Activated CD8-positive, alpha-beta T cell treated with anti-CD3 and anti-CD28 coated beads, Interleukin-2, amount 10 ng/mL, durations not matched to agents 7 days and 5 days (primary cell): Measurements from ENCODE around the gene CRK. TPM values are rescaled to one million over a fixed set of nuclear protein-coding genes. Genes with fewer than 3 reads are reported as not detected.
"Not testable (repeated sequence)": the region's sequence is repeated elsewhere in the genome, so short reads cannot be mapped to it uniquely, and the experiment has no call there.

Experiments
- ATAC-seq: fragments of 150-1000 bp; cut with Tn5 transposase; one replicate; pipeline ENCODE4 v1.10.0; 2021; ENCODE audit warnings: moderate library complexity
- CTCF ChIA-PET: fragments of 350-600 bp; sonication (Branson Sonifier 250); formaldehyde crosslinking; loops from one replicate; lab custom pipeline; 2021; ENCODE audit warnings: antibody characterized with exemption; lab: Charles Lee
- POLR2A ChIA-PET: fragments of 350-600 bp; sonication (Branson Sonifier 250); formaldehyde crosslinking; loops from one replicate; lab custom pipeline; 2021; ENCODE audit warnings: antibody characterized with exemption; lab: Charles Lee
- DNase-seq: peaks from one replicate; pipeline ENCODE4 v3.0.0-alpha.2; 2020
- H3K27ac Mint-ChIP-seq: one replicate; pipeline ENCODE4 v1.8.0; 2021; ENCODE audit warnings: mild to moderate bottlenecking, mixed read lengths
- H3K27me3 Mint-ChIP-seq: one replicate; pipeline ENCODE4 v1.8.0; 2021; ENCODE audit warnings: low read depth, mixed read lengths
- H3K36me3 Mint-ChIP-seq: one replicate; pipeline ENCODE4 v1.8.0; 2021; ENCODE audit warnings: low read depth, mixed read lengths
- H3K4me1 Mint-ChIP-seq: one replicate; pipeline ENCODE4 v1.8.0; 2021; ENCODE audit warnings: low read depth, mixed read lengths
- H3K4me3 Mint-ChIP-seq: one replicate; pipeline ENCODE4 v1.8.0; 2021; ENCODE audit warnings: mild to moderate bottlenecking, mixed read lengths
- H3K9me3 Mint-ChIP-seq: one replicate; pipeline ENCODE4 v1.8.0; 2022; ENCODE audit warnings: mixed read lengths; ENCODE audit not compliant: insufficient read depth
- total RNA-seq, 2 experiments: library from RNA; stranded (reverse); gene quantifications; one replicate each; pipeline ENCODE4 v1.2.3, GENCODE V29; 2021

CRK gene
- total RNA-seq, 2 experiments from 2014 or later = 15.7 to 17.7 TPM

DNA sequence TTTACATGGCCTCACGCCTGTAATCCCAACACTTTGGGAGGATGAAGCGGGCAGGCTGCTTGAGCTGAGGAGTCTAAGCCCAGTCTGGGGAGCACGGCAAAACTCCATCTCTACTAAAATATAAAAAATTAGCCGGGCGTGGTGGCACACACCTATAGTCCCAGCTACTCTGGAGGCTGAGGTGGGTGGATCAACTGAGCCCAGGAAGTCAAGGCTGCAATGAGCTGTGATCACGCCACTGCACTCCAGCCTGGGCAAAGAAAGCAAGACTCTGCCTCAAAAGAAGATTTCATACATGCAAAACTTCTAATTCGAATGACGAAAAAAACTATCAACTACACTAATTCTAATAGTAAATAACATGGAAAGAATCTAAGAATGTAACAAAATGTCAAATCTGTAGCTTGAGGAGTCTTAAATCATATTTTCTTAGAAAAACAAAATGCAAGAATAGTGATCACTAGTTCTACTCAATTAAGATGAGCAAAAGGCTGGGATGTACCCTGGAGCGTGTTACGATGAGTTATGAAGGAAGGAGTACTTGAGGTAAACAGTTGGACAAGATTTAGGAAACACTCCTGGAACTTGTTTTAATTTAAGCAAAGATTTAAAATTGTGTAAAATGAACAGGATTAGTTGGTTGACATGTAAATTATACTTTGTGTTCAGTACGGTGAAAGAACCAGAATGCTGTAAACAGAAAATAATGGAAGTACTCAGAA lies 76.7 kb downstream of the CRK start:
- peak overlapping the region; percentile 26 for H3K27ac Mint-ChIP-seq
- no peak for DNase-seq
- POLR2A ChIA-PET = no interaction called here

GRCh38 chr17:1378476-1378860 lies 77.6 kb downstream of the CRK start:
- DNase-seq, H3K9me3 Mint-ChIP-seq, H3K27me3 Mint-ChIP-seq, ATAC-seq, H3K4me3 Mint-ChIP-seq, POLR2A ChIA-PET, H3K27ac Mint-ChIP-seq: not testable (repeated sequence)
- CTCF ChIA-PET = interaction anchor here (5.1 kb wide), 1 partner anchor 13 kb away, joined by 88 read pairs; no protein-coding TSS in a partner anchor
- H3K36me3 Mint-ChIP-seq = peaks cover 35% of the 10 kb centered on the region
- peaks cover 77% of the 10 kb centered on the region for H3K4me1 Mint-ChIP-seq

More for the DNA sequence above, 76.7 kb downstream of the CRK start:
- H3K4me1 Mint-ChIP-seq = peaks cover 73% of the 10 kb centered on the region
- H3K4me3 Mint-ChIP-seq = no peak overlapping the region
- no peaks in the 10 kb centered on the region for H3K9me3 Mint-ChIP-seq
- ATAC-seq = no peak
- no peaks in the 10 kb centered on the region for H3K27me3 Mint-ChIP-seq
- CTCF ChIA-PET = interaction anchor here (1.1 to 2.9 kb wide), 5 partner anchors 12 to 251 kb away, joined by 4 to 37 read pairs (median 7); no protein-coding TSS in a partner anchor
- H3K36me3 Mint-ChIP-seq = peaks cover 31% of the 10 kb centered on the region

DNA sequence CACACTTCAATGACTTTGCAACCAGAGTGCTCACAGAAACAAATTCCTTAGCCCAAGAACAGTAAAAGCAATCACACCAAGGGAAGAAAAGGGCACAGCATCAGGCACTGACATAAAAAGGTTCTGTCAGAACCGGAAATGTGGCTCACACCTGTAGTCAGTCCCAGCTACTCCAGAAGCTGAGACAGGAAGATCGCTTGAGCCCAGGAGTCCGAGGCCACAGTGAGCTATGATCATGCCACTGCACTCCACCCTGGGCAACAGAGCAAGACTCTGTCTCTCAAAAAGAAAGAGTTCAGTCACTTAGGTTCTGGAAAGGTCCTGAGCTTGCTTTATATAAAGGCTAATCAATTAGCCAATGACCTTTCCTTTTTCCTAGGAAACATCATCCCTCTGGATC lies 78.7 kb downstream of the CRK start:
- ChIA-PET CTCF (interaction anchor here (1.3 to 5.1 kb wide), 8 partner anchors 9 to 253 kb away, joined by 4 to 88 read pairs (median 8); partner anchors contain the start of gene INPP5K), POLR2A (interaction anchor here (0.6 to 1.5 kb wide), 3 partner anchors 11 to 20 kb away, joined by 3 to 7 read pairs (median 3); no protein-coding TSS in a partner anchor)
- Mint-ChIP-seq H3K27me3 (no peaks in the 10 kb centered on the region), H3K4me1 (peaks cover 79% of the 10 kb centered on the region), H3K27ac (peak overlapping the region; percentile 46), H3K4me3 (no peak overlapping the region), H3K36me3 (peaks cover 41% of the 10 kb centered on the region), H3K9me3 (no peaks in the 10 kb centered on the region)
- DNase-seq (no peak), ATAC-seq (no peak)

DNA sequence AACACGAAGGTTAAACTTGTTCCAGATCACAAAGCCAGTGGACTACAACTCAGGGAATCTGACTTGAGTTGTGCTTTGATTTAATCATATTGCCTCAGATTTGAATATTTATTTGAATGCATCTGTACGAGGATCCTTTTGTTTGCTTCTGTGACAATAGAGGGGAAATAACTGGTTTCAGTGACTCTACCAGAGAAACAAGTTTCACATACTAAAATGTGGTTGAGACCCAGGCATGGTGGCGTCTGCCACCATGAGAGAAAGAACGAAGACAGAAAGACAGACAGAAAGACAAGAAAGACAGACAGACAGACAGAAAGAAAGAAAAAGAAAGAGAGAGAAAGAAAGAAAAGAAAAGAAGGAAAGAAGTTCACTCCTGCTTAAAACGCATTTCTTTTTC lies 80.0 kb downstream of the CRK start:
- POLR2A ChIA-PET = interaction anchor here (0.6 to 1.5 kb wide), 3 partner anchors 14 to 23 kb away, joined by 3 to 7 read pairs (median 3); no protein-coding TSS in a partner anchor

GRCh38 chr17:1375615-1376014 lies 80.4 kb downstream of the CRK start:
- Mint-ChIP-seq H3K36me3 (peaks cover 45% of the 10 kb centered on the region), H3K27ac (peak overlapping the region; percentile 79), H3K27me3 (no peaks in the 10 kb centered on the region), H3K4me1 (peaks cover 73% of the 10 kb centered on the region), H3K4me3 (no peak overlapping the region), H3K9me3 (no peaks in the 10 kb centered on the region)
- DNase-seq (no peak), ATAC-seq (peak; percentile 64)
- POLR2A ChIA-PET = no interaction called here
- CTCF ChIA-PET = interaction anchor here (2.9 to 5.1 kb wide), 2 partner anchors 10 to 140 kb away, joined by 12 to 88 read pairs; partner anchors contain the start of gene INPP5K

More for the DNA sequence above, 80.0 kb downstream of the CRK start:
- Mint-ChIP-seq H3K4me3 (no peak overlapping the region), H3K9me3 (no peaks in the 10 kb centered on the region), H3K36me3 (peaks cover 44% of the 10 kb centered on the region), H3K4me1 (peaks cover 76% of the 10 kb centered on the region), H3K27ac (peak overlapping the region; percentile 79), H3K27me3 (no peaks in the 10 kb centered on the region)
- DNase-seq = no peak
- ATAC-seq = peak; percentile 32
- CTCF ChIA-PET = interaction anchor here (1.3 to 5.1 kb wide), 8 partner anchors 8 to 254 kb away, joined by 4 to 88 read pairs (median 8); partner anchors contain the start of gene INPP5K

DNA sequence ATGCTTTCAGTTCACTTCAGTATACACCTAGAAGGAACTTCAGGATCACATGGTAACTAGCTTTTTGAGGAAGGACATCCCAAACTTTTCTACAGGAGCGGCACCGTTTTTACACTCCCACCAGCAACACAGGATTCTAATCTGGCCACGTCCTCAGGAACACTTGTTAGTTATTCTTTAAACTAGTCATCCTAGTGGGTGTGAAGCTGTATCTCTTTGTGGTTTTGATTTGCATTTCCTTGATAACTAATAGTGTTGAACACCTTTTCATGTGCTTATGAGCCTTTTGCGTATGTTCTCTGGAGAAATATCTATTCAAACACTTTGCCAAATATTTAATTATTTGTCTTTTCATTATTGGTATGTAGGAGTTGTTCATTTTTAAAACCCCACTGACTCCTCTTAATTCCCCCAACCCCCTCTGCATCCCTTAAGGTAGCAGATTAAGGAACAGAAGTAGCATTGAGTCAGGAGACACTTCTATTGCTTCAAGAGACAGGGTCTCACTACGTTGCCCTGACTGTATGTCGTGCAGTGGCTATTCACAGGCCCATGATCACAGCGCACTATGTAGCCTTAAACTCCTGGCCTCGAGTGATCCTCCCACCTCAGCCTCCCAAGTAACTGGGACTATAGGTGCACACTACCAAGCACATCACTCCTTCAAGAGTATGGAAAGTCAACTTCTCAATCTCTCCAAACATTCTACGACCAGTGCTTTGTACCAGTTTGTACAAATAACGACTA lies 81.4 kb downstream of the CRK start:
- Mint-ChIP-seq H3K27ac (peak overlapping the region; percentile 63), H3K36me3 (peaks cover 41% of the 10 kb centered on the region), H3K9me3 (no peaks in the 10 kb centered on the region), H3K4me3 (no peak overlapping the region), H3K27me3 (no peaks in the 10 kb centered on the region), H3K4me1 (peaks cover 63% of the 10 kb centered on the region)
- ChIA-PET CTCF (interaction anchor here (0.7 to 5.1 kb wide), 3 partner anchors 9 to 141 kb away, joined by 3 to 88 read pairs (median 4); no protein-coding TSS in a partner anchor), POLR2A (no interaction called here)
- ATAC-seq (peak; percentile 40), DNase-seq (no peak)

DNA sequence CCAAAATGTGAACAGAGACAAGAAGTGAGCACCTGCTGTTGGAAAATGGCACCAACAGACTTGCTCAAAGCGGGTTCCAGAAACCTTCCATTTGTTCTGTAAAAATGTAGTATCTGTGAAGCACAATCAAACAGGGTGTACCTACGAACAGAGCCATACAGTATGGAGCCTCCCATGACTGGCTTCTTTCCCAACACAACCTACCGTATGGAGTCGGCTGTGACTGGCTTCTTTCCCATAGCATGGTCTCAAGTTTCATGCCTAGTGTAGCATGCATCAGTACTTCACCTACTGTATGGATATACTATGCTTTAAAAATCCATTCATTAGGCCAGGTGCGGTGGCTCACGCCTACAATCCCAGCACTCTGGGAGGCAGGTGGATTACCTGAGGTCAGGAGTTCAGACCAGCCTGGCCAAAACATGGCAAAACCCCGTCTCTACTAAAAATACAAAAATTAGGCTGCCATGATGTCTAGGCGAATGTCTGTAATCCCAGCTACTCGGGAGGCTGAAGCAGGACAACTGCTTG lies 82.3 kb downstream of the CRK start:
- ChIA-PET CTCF (interaction anchor here (0.7 to 5.1 kb wide), 3 partner anchors 8 to 142 kb away, joined by 3 to 88 read pairs (median 4); no protein-coding TSS in a partner anchor), POLR2A (no interaction called here)
- peaks cover 42% of the 10 kb centered on the region for H3K36me3 Mint-ChIP-seq
- DNase-seq (no peak), ATAC-seq (no peak)
- no peak overlapping the region for H3K4me3 Mint-ChIP-seq
- H3K9me3 Mint-ChIP-seq = no peaks in the 10 kb centered on the region
- H3K27me3 Mint-ChIP-seq = no peaks in the 10 kb centered on the region
- H3K27ac Mint-ChIP-seq = no peak overlapping the region
- H3K4me1 Mint-ChIP-seq = peaks cover 61% of the 10 kb centered on the region

DNA sequence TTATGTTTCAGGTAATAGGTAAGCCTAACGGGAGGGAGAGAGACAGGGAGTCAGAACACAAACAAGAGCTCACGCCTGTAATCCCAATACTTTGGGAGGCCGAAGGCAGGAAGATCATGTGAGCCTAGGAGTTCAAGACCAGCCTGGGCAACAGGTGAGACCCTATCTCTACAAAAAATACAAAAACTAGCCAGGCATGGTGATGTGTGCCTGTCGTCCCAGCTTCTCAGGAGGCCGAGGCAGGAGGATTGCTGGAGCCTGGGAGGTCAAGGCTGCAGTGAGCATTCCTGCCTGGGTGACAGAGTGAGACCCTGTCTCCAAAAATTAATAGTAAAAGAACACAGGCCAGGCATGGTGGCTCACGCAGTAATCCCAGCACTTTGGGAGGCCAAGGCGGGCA lies 83.4 kb downstream of the CRK start:
- H3K27ac Mint-ChIP-seq = no peak overlapping the region
- H3K4me3 Mint-ChIP-seq = no peak overlapping the region
- CTCF ChIA-PET = interaction anchor here (1.8 kb wide), 1 partner anchor 257 kb away, joined by 7 read pairs; no protein-coding TSS in a partner anchor
- ATAC-seq = no peak
- DNase-seq = no peak
- peaks cover 32% of the 10 kb centered on the region for H3K36me3 Mint-ChIP-seq
- H3K4me1 Mint-ChIP-seq = peaks cover 52% of the 10 kb centered on the region
- POLR2A ChIA-PET = no interaction called here
- no peaks in the 10 kb centered on the region for H3K27me3 Mint-ChIP-seq
- no peaks in the 10 kb centered on the region for H3K9me3 Mint-ChIP-seq

GRCh38 chr17:1371893-1372590 lies 84.0 kb downstream of the CRK start:
- Mint-ChIP-seq H3K36me3 (peaks cover 32% of the 10 kb centered on the region), H3K27ac (no peak overlapping the region), H3K27me3 (no peaks in the 10 kb centered on the region), H3K4me3 (no peak overlapping the region), H3K9me3 (no peaks in the 10 kb centered on the region), H3K4me1 (peaks cover 51% of the 10 kb centered on the region)
- POLR2A ChIA-PET = no interaction called here
- CTCF ChIA-PET = interaction anchor here (0.6 to 1.8 kb wide), 4 partner anchors 10 to 258 kb away, joined by 3 to 7 read pairs (median 4); partner anchors contain the start of gene INPP5K
- ATAC-seq (no peak), DNase-seq (no peak)
